RPMI7951 (cell line): Measurements from ENCODE around the gene DEFB119. TPM values are rescaled to one million over a fixed set of nuclear protein-coding genes. Genes with fewer than 3 reads are reported as not detected.

Experiments used
- total RNA-seq: library from RNA; depleted of rRNA; stranded (reverse); fragments of >200 nt; shearing (Covaris generic); gene quantifications from 2 replicates; pipeline ENCODE4 v1.2.3, GENCODE V29; 2014; rRNA removed

The DEFB119 gene
- total RNA-seq, 1 experiment from 2014 or later: not detected

Other genes starting within 250 kb of the DEFB119 start
- not detected in 2 replicates for gene DEFB115, start 132.9 kb downstream of the DEFB119 start, total RNA-seq
- gene DEFB116, start 82.0 kb downstream of the DEFB119 start, total RNA-seq: not detected in 2 replicates
- gene DEFB118, start 22.0 kb downstream of the DEFB119 start, total RNA-seq: not detected in 2 replicates
- not detected in 2 replicates for gene DEFB121, start 15.6 kb upstream of the DEFB119 start, total RNA-seq
- gene DEFB123, start 50.0 kb upstream of the DEFB119 start, total RNA-seq: not detected in 2 replicates
- gene DEFB124, start 84.5 kb upstream of the DEFB119 start, total RNA-seq: not detected in 2 replicates
- gene REM1, start 84.7 kb upstream of the DEFB119 start, total RNA-seq: 0.24 and 0.39 TPM in 2 replicates
- gene HM13, start 123.9 kb upstream of the DEFB119 start, total RNA-seq: 176 and 179 TPM in 2 replicates
- 315 and 437 TPM in 2 replicates for gene ID1, start 214.7 kb upstream of the DEFB119 start, total RNA-seq
- not detected in 2 replicates for gene COX4I2, start 247.3 kb upstream of the DEFB119 start, total RNA-seq